Measurements from ENCODE around the gene ZHX3.

The ZHX3 gene

GRCh38 chr20:41299899-41300298 is 17.6 kb downstream of the ZHX3 start:
- no peak for DNase-seq (ENCODE audit: low read depth in 3 of 3)

- DNase-seq (ENCODE audit: low read depth in 3 of 3): no peak
Measured at GRCh38 chr20:41293269-41294037, 24.1 kb downstream of the ZHX3 start.

DNA sequence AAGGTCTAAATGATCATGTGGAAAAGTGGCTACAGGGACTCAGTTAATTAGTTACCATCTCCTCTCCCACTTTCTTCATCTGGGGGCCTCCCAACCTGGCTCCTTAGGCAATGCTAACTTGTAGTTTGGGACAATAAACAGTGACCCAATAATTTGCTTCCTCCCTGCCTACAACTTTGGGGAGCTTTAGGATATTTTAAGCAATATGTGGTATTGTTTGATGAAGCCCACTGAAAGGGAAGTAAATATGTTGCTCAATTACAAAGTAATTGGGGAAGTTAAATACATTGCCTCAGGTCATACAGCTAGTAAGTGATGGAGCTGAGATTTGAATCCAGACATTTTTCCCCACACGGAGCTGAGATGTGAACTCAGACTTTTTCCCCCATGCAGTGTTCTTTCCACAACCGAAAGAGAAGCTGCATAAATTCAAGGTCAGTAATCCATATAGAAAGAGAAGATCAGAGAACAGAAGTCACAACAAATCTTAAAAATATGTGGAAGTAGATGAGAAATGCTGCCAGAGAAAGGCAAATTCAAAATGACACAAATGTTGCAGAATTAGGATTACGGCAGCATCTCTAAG is 26.6 kb downstream of the ZHX3 start:
- no peak for DNase-seq (ENCODE audit: low read depth in 3 of 3)

DNA sequence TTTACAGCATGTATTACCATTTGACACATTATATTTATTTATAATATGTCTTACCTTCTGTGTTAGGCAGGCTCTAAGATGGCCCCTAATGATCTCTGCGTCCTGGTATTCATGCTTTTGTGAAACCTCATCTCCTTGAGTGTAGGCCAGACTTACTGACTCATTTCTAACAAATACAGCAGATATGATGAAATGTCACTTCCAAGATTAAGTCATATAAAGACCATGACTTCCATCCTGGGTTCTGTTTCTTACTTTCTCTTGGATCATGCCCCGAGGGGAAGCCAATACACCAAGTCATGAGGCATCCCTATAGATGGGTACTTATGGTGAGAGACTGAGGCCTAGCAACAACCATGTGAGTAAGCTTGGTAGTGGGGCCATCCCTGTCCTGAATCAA is 30.2 kb downstream of the ZHX3 start:
- no peak for DNase-seq (ENCODE audit: low read depth in 3 of 3)

- no peak for DNase-seq (ENCODE audit: low read depth in 3 of 3)
Measured at GRCh38 chr20:41286240-41286851, 31.2 kb downstream of the ZHX3 start.

GRCh38 chr20:41279546-41280225 is 37.8 kb downstream of the ZHX3 start:
- DNase-seq (ENCODE audit: low read depth in 3 of 3): no peak

GRCh38 chr20:41278936-41279335 is 38.6 kb downstream of the ZHX3 start:
- no peak for DNase-seq (ENCODE audit: low read depth in 3 of 3)

DNA sequence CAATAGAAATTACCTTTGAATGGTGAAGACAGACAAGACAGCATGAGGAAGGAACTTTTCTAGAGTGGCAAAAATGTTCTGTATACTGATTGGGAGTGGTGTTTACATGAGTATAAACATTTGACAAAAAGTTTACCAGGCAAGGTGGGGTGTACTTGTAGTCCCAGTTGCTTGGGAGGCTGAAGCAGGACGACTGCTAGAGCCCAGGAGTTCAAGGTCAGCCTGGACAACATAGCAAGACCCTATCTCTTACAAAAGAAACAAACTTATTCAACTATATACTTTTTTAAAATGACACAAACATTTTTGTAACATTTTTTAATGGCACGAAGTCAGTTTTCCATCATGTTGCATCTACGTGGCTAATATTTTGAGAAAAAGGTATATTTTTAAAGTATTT is 40.5 kb downstream of the ZHX3 start:
- no peak for DNase-seq (ENCODE audit: low read depth in 3 of 3)

GRCh38 chr20:41276317-41276751 is 41.2 kb downstream of the ZHX3 start:
- no peak for DNase-seq (ENCODE audit: low read depth in 3 of 3)

- DNase-seq (ENCODE audit: low read depth in 3 of 3): no peak
Measured at GRCh38 chr20:41275301-41275731, 42.2 kb downstream of the ZHX3 start.

GRCh38 chr20:41274152-41274551 is 43.4 kb downstream of the ZHX3 start:
- DNase-seq (ENCODE audit: low read depth in 3 of 3): no peak

- DNase-seq (ENCODE audit: low read depth in 3 of 3): no peak
Measured at GRCh38 chr20:41273445-41273844, 44.1 kb downstream of the ZHX3 start.

DNA sequence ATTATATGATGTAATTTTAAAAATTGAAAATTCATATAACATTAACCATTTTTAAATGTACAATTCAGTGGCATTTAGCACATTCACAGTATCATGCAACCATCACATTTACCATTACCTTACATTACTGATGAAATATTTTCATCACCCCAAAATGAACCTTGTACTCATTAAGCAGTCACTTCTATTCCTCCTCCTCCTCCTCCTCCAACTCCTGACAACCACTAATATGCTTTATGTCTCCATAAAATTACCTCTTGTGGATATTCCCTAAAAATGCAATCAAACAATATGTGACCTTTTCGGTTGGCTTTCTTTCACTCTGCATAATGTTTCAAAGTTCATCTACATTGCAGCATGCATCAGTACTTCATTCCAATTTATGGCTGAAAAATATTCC is 45.2 kb downstream of the ZHX3 start:
- no peak for DNase-seq (ENCODE audit: low read depth in 3 of 3)

- no peak for DNase-seq (ENCODE audit: low read depth in 3 of 3)
Measured at GRCh38 chr20:41268917-41269652, 48.4 kb downstream of the ZHX3 start.

- no peak for DNase-seq (ENCODE audit: low read depth in 3 of 3)
Measured at GRCh38 chr20:41268402-41268801, 49.1 kb downstream of the ZHX3 start.

- no peak for DNase-seq (ENCODE audit: low read depth in 3 of 3)
Measured at GRCh38 chr20:41265938-41266337, 51.6 kb downstream of the ZHX3 start.

GRCh38 chr20:41264819-41265218 is 52.7 kb downstream of the ZHX3 start:
- no peak for DNase-seq (ENCODE audit: low read depth in 3 of 3)

GRCh38 chr20:41261790-41262717 is 55.5 kb downstream of the ZHX3 start:
- no peak for DNase-seq (ENCODE audit: low read depth in 3 of 3)

- no peak for DNase-seq (ENCODE audit: low read depth in 3 of 3)
Measured at GRCh38 chr20:41261260-41261659, 56.3 kb downstream of the ZHX3 start.

DNA sequence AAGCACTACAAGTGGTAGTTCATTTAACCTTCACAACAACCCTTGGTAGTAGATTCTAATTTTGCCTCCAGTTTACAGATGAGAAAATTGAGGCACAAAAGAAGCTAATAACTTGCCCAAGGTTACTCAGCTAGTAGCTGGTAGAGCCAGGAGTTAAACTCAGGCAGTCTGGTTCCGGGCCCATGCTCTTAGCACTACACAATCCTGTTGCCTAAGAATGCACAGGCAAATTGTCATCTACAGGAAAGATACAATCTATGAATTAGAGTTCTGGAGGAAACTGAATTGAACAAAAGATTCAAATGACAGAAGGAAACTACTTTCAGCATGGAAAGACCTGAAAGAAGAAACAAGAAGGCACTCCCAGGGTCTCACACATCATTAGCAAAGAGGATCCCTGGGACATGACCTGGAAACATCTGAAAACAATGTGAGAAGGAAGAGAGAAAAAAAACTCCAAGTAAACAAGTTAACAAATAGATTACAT is 56.8 kb downstream of the ZHX3 start:
- DNase-seq (ENCODE audit: low read depth in 3 of 3): no peak

DNA sequence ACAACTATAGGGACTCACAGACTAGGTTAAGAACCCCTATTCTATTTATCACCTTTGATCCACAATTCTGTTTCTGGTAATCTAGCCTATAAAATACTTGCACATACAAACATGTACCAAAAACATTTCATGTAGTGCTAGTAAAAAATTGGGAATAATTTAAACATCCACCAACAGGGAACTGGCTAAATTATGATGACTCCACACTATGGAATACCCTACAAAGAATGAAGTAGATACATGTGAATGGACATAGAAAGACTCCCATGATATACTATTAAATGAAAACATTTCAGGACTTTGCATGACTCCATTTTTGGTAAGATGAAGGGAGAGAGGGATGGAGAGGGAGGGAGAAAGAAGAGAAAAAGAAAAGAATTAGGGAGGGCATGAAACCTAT is 58.2 kb downstream of the ZHX3 start:
- no peak for DNase-seq (ENCODE audit: low read depth in 3 of 3)

All from stimulated activated CD4-positive, alpha-beta T cell treated with anti-CD3 and anti-CD28 coated beads, TNF-alpha, amount 100 ng/mL, for 48 hours (primary cell).